K562 (cell line): ENCODE data around the gene NFKB2. TPM values are rescaled to one million over a fixed set of nuclear protein-coding genes. Genes with fewer than 3 reads are reported as not detected.

ENCODE experiments used
- ATAC-seq: fragments of 200-7000 bp; cut with Tn5 transposase; 3 replicates; pipeline ENCODE4 v1.9.1; 2020; ENCODE audit warnings: moderate library complexity
- BruUV-seq: library from RNA; stranded (reverse); fragments of 400-500 nt; replicated peaks from 2 replicates; lab custom pipeline; 2021; lab: Mats Ljungman, UMichigan
- CTCF ChIA-PET: fragments of 300-600 bp; formaldehyde crosslinking; extraction: SDS; loops from one replicate; lab custom pipeline; 2021; ENCODE audit warnings: low intra/inter-chr PET ratio; lab: Yijun Ruan, JAX
- POLR2A ChIA-PET: fragments of 300-600, 350-650 bp; sonication (Branson Sonifier 250); formaldehyde crosslinking; extraction: SDS; loops from one replicate; lab custom pipeline; 2021; ENCODE audit warnings: antibody characterized with exemption, inconsistent platforms; lab: Yijun Ruan, JAX
- DNase-seq, 4 experiments: peaks; one replicate each; pipeline versions ENCODE4 v3.0.0 to v3.0.0-alpha.2; 2011 to 2018; ENCODE audit warnings: low spot score in 3 of 4, mixed read lengths in 3 of 4; ENCODE audit errors: extremely low read depth in 1 of 4
- FAIRE-seq: peaks from 2 replicates; lab custom pipeline; 2011; peaks lifted over from hg19 to GRCh38; lab: Jason Lieb, UNC
- H2AFZ ChIP-seq: 2 replicates; pipeline ENCODE4 v1.6.0; 2011; ENCODE audit warnings: low read depth, low read length, control low read depth, inconsistent platforms
- H3K27ac ChIP-seq: fragments of 200-600 bp; 3 replicates; pipeline ENCODE4 v1.8.0; 2011; ENCODE audit warnings: low read depth, mild to moderate bottlenecking, control low read depth, inconsistent platforms, low read length, moderate library complexity, mixed read lengths; ENCODE audit errors: extremely low read depth
- H3K27me3 ChIP-seq, 2 experiments: fragments of 300-600 bp in 1 of 2; 2 replicates in 1 of 2; 3 replicates in 1 of 2; pipeline versions ENCODE4 v1.6.0 to v1.8.0; 2011; ENCODE audit warnings: inconsistent platforms in 2 of 2, low read length in 2 of 2, mild to moderate bottlenecking in 1 of 2, mixed read lengths in 1 of 2, moderate library complexity in 1 of 2; ENCODE audit not compliant: control insufficient read depth in 2 of 2, insufficient read depth in 2 of 2
- H3K36me3 ChIP-seq: fragments of 300-600 bp; 3 replicates; pipeline ENCODE4 v1.8.0; 2011; ENCODE audit warnings: mild to moderate bottlenecking, low read length, inconsistent platforms; ENCODE audit not compliant: control insufficient read depth, insufficient read depth
- H3K4me1 ChIP-seq, 2 experiments: fragments of 200-600 bp in 1 of 2; replicated peaks in 1 of 2; 2 replicates in 1 of 2; 3 replicates in 1 of 2; pipeline versions ENCODE4 v1.5.1 to v1.8.0; 2011; ENCODE audit warnings: inconsistent platforms in 2 of 2, low read length in 2 of 2, mild to moderate bottlenecking in 1 of 2, mixed read lengths in 1 of 2, moderate library complexity in 1 of 2; ENCODE audit not compliant: control insufficient read depth in 2 of 2, insufficient read depth in 2 of 2
- H3K4me2 ChIP-seq: 2 replicates; pipeline ENCODE4 v1.6.1; 2011; ENCODE audit warnings: low read length, control low read depth, inconsistent platforms, mixed read lengths; ENCODE audit not compliant: insufficient read depth
- H3K4me3 ChIP-seq: fragments of 200-600 bp; sonication (generic), shearing (Covaris generic); 2 replicates; pipeline ENCODE4 v1.5.1; 2016; ENCODE audit warnings: control low read depth, inconsistent platforms
- H3K79me2 ChIP-seq: fragments of 200-600 bp; 3 replicates; pipeline ENCODE4 v1.8.0; 2011; ENCODE audit warnings: low read length, inconsistent platforms; ENCODE audit not compliant: control insufficient read depth, insufficient read depth
- H3K9ac ChIP-seq, 2 experiments: 2 replicates each; pipeline versions ENCODE4 v1.6.0 to v1.6.1; 2011; ENCODE audit warnings: low read depth in 2 of 2, low read length in 2 of 2, control low read depth in 1 of 2, inconsistent platforms in 1 of 2, mild to moderate bottlenecking in 1 of 2, mixed read lengths in 1 of 2; ENCODE audit not compliant: insufficient read depth in 1 of 2
- H3K9me1 ChIP-seq: one replicate; pipeline ENCODE4 v1.6.0; 2011; ENCODE audit warnings: inconsistent platforms, mild to moderate bottlenecking, low read length, moderate library complexity; ENCODE audit not compliant: control insufficient read depth, insufficient read depth
- H3K9me3 ChIP-seq: replicated peaks from 2 replicates; pipeline ENCODE4 v1.5.1; 2011; ENCODE audit warnings: low read depth, low read length, inconsistent platforms; ENCODE audit not compliant: control insufficient read depth, insufficient read depth
- H4K20me1 ChIP-seq: replicated peaks from 2 replicates; pipeline ENCODE4 v1.6.1; 2011; ENCODE audit warnings: low read length, inconsistent platforms, mixed read lengths; ENCODE audit not compliant: control insufficient read depth, insufficient read depth
- ASH1L ChIP-seq: fragments of 450-650 bp; IDR thresholded peaks from 2 replicates; pipeline ENCODE4 v1.6.1; 2018; ENCODE audit warnings: borderline replicate concordance, mild to moderate bottlenecking, low read depth; ENCODE audit not compliant: partially characterized antibody
- GATA2 ChIP-seq: sonication (generic); formaldehyde crosslinking; IDR thresholded peaks from 2 replicates; pipeline ENCODE4 v1.4.0; 2020; ENCODE audit warnings: mild to moderate bottlenecking, missing genetic modification reagents
- SREBF2 ChIP-seq: sonication (generic); formaldehyde crosslinking; IDR thresholded peaks from 2 replicates; pipeline ENCODE4 v1.4.0; 2020; ENCODE audit warnings: mild to moderate bottlenecking, missing genetic modification reagents
- TEAD4 ChIP-seq, 2 experiments: sonication (generic) in 1 of 2; formaldehyde crosslinking in 1 of 2; IDR thresholded peaks; 2 replicates each; pipeline versions ENCODE4 v1.6.1 to v1.8.0; 2012 to 2022; ENCODE audit warnings: borderline replicate concordance in 1 of 2, inconsistent platforms in 1 of 2, low read length in 1 of 2, mild to moderate bottlenecking in 1 of 2, missing genetic modification reagents in 1 of 2
- ZNF316 ChIP-seq: fragments of 450-650 bp; IDR thresholded peaks from 2 replicates; pipeline ENCODE4 v1.6.1; 2016
- ZNF431 ChIP-seq: sonication (generic); formaldehyde crosslinking; IDR thresholded peaks from 2 replicates; pipeline ENCODE4 v1.8.0; 2022; ENCODE audit warnings: mild to moderate bottlenecking, missing genetic modification reagents
- WGBS: fragments of 100-300 bp; shearing (Covaris generic); methylation state at CpG from one replicate; pipeline ENCODE4 v1.1.6; 2016; ENCODE audit warnings: low coverage, mixed read lengths; ENCODE audit not compliant: insufficient coverage; ENCODE audit errors: missing lambda C conversion rate; 5-methylcytosine and 5-hydroxymethylcytosine counted together
- in situ Hi-C: fragments of 300-500 bp; cut with MboI; formaldehyde crosslinking; loops from 4 replicates; pipeline ENCODE4 v1.15.0; 2018; ENCODE audit warnings: inconsistent platforms, mixed read lengths
- intact Hi-C: fragments of 100-400 bp; cut with micrococcal nuclease; formaldehyde crosslinking; loops from 2 replicates; pipeline ENCODE4 v1.14.2; 2022
- polyA plus RNA-seq, 8 experiments: library from polyadenylated mRNA; depleted of rRNA in 4 of 8; stranded (reverse) in 5 of 8; unstranded in 3 of 8; fragments of >200 nt; fragmentation: Nextera tagmentation in 2 of 8; fragmentation: Illumina TruSeq in 1 of 8; extraction: Ambion mirVana in 2 of 8; extraction: Trizol in 1 of 8; gene quantifications; 2 replicates each; pipeline versions ENCODE4 v1.2.1 to v1.2.3, GENCODE V29; 2011 to 2014; ENCODE audit warnings: inconsistent platforms in 1 of 8, missing spikeins in 1 of 8
- total RNA-seq, 7 experiments: library from RNA; depleted of rRNA in 6 of 7; stranded (reverse); fragments of >200 nt in 6 of 7; fragmentation: Illumina TruSeq in 2 of 7; extraction: Trizol in 2 of 7; gene quantifications; 2 replicates each; pipeline versions ENCODE4 v1.2.1 to v1.2.3, GENCODE V29; 2011 to 2021; ENCODE audit warnings: low replicate concordance in 1 of 7
- TF ChIP-seq, protein P1 (sequence below): fragments of 200-800 bp; sonication (Bioruptor generic); IDR thresholded peaks from 2 replicates; pipeline ENCODE4 v1.6.1; 2016; ENCODE audit warnings: missing genetic modification characterization, missing compliant biosample characterization
- TF ChIP-seq, protein P2 (sequence below): IDR thresholded peaks from 2 replicates; pipeline ENCODE4 v1.6.1; 2012; ENCODE audit warnings: low read depth, low read length, improper control_type of control experiment, borderline replicate concordance
- TF ChIP-seq, protein P3 (sequence below): sonication (generic); formaldehyde crosslinking; IDR thresholded peaks from 2 replicates; pipeline ENCODE4 v1.5.0; 2020; ENCODE audit warnings: missing genetic modification reagents
- TF ChIP-seq, protein P4 (sequence below), 3 experiments: fragments of 200-800 bp in 1 of 3; fragments of 250-450 bp in 1 of 3; fragments of 450-650 bp in 1 of 3; sonication (Bioruptor Pico) in 1 of 3; sonication (Bioruptor generic) in 1 of 3; formaldehyde crosslinking in 1 of 3; IDR thresholded peaks; 2 replicates each; pipeline versions ENCODE4 v1.6.1 to v1.8.0; 2016 to 2022; ENCODE audit warnings: mild to moderate bottlenecking in 2 of 3, missing genetic modification characterization in 2 of 3, missing compliant biosample characterization in 1 of 3, moderate library complexity in 1 of 3

NFKB2 gene
- total and polyA plus RNA-seq, 9 of the 15 experiments (the other 6 are each of a cell fraction or from before 2014, with no cell fraction given): 0.07 to 20.3 (median 7.9) TPM

DNA sequence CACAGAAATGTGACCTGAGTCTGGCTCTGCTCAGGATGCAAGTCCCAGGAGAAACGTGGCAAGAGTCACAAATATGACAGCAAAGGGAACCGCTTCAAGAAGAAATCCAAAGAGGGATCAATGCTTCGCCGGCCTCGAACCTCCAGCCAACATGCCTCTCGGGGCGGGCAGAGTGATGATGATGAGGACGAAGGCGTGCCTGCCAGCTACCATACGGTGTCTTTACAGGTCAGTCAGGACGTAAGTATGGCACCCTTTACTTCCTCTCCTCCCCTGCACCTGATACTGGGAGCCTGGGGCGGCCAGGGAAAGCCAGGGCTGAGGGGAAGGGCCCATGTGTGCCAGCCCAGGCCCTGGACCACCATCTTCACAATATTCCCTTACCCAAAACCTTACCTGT lies 18.6 kb upstream of the NFKB2 start:
- H3K79me2 ChIP-seq: no peaks in the 10 kb centered on the region
- H2AFZ ChIP-seq: no peak overlapping the region
- no peak overlapping the region for H3K4me2 ChIP-seq
- H3K4me3 ChIP-seq: no peak overlapping the region
- ATAC-seq (no peak), FAIRE-seq (no peak), DNase-seq (no peak)
- ChIA-PET CTCF (no interaction called here), POLR2A (no interaction called here)
- intact Hi-C loops (no loop called here), in situ Hi-C loops (loop anchor here (25.0 kb wide), 1 partner anchor 210 kb away; no protein-coding TSS in a partner anchor)
- H3K27me3 ChIP-seq: no peaks in the 10 kb centered on the region
- 95% methylated on average over 12 of the region's 12 CpGs for WGBS
- no peaks in the 10 kb centered on the region for H4K20me1 ChIP-seq
- BruUV-seq: no TSS peak
- H3K9me1 ChIP-seq: no peaks in the 10 kb centered on the region
- H3K4me1 ChIP-seq: peaks cover 0 to 1% of the 10 kb centered on the region in 2 experiments; a peak in 1 of 5 replicates
- peaks cover 55% of the 10 kb centered on the region; the same call in 2 of the 3 replicates for H3K36me3 ChIP-seq
- H3K9me3 ChIP-seq: no peaks in the 10 kb centered on the region
- H3K9ac ChIP-seq: no peak overlapping the region
- no peak overlapping the region for H3K27ac ChIP-seq
- TF ChIP-seq ASH1L (no peak), SREBF2 (CRISPR knock-in tag) (no peak), ZNF431 (CRISPR knock-in tag) (no peak), TEAD4 (IDR thresholded peaks at IDR 0.05; ENCODE audit: low read length) (no peak), TEAD4 (CRISPR knock-in tag; IDR thresholded peaks at IDR 0.05; ENCODE audit: borderline replicate concordance) (no peak), ZNF316 (no peak), GATA2 (CRISPR knock-in tag) (no peak)
- TF ChIP-seq, protein P1, sequence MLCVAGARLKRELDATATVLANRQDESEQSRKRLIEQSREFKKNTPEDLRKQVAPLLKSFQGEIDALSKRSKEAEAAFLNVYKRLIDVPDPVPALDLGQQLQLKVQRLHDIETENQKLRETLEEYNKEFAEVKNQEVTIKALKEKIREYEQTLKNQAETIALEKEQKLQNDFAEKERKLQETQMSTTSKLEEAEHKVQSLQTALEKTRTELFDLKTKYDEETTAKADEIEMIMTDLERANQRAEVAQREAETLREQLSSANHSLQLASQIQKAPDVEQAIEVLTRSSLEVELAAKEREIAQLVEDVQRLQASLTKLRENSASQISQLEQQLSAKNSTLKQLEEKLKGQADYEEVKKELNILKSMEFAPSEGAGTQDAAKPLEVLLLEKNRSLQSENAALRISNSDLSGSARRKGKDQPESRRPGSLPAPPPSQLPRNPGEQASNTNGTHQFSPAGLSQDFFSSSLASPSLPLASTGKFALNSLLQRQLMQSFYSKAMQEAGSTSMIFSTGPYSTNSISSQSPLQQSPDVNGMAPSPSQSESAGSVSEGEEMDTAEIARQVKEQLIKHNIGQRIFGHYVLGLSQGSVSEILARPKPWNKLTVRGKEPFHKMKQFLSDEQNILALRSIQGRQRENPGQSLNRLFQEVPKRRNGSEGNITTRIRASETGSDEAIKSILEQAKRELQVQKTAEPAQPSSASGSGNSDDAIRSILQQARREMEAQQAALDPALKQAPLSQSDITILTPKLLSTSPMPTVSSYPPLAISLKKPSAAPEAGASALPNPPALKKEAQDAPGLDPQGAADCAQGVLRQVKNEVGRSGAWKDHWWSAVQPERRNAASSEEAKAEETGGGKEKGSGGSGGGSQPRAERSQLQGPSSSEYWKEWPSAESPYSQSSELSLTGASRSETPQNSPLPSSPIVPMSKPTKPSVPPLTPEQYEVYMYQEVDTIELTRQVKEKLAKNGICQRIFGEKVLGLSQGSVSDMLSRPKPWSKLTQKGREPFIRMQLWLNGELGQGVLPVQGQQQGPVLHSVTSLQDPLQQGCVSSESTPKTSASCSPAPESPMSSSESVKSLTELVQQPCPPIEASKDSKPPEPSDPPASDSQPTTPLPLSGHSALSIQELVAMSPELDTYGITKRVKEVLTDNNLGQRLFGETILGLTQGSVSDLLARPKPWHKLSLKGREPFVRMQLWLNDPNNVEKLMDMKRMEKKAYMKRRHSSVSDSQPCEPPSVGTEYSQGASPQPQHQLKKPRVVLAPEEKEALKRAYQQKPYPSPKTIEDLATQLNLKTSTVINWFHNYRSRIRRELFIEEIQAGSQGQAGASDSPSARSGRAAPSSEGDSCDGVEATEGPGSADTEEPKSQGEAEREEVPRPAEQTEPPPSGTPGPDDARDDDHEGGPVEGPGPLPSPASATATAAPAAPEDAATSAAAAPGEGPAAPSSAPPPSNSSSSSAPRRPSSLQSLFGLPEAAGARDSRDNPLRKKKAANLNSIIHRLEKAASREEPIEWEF (CRISPR knock-in tag): no peak
- TF ChIP-seq, protein P2, sequence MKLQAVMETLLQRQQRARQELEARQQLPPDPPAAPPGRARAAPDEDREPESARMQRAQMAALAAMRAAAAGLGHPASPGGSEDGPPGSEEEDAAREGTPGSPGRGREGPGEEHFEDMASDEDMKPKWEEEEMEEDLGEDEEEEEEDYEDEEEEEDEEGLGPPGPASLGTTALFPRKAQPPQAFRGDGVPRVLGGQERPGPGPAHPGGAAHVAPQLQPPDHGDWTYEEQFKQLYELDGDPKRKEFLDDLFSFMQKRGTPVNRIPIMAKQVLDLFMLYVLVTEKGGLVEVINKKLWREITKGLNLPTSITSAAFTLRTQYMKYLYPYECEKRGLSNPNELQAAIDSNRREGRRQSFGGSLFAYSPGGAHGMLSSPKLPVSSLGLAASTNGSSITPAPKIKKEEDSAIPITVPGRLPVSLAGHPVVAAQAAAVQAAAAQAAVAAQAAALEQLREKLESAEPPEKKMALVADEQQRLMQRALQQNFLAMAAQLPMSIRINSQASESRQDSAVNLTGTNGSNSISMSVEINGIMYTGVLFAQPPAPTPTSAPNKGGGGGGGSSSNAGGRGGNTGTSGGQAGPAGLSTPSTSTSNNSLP: no peak
- TF ChIP-seq, protein P3, sequence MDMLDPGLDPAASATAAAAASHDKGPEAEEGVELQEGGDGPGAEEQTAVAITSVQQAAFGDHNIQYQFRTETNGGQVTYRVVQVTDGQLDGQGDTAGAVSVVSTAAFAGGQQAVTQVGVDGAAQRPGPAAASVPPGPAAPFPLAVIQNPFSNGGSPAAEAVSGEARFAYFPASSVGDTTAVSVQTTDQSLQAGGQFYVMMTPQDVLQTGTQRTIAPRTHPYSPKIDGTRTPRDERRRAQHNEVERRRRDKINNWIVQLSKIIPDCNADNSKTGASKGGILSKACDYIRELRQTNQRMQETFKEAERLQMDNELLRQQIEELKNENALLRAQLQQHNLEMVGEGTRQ: no peak
- TF ChIP-seq, protein P4, sequence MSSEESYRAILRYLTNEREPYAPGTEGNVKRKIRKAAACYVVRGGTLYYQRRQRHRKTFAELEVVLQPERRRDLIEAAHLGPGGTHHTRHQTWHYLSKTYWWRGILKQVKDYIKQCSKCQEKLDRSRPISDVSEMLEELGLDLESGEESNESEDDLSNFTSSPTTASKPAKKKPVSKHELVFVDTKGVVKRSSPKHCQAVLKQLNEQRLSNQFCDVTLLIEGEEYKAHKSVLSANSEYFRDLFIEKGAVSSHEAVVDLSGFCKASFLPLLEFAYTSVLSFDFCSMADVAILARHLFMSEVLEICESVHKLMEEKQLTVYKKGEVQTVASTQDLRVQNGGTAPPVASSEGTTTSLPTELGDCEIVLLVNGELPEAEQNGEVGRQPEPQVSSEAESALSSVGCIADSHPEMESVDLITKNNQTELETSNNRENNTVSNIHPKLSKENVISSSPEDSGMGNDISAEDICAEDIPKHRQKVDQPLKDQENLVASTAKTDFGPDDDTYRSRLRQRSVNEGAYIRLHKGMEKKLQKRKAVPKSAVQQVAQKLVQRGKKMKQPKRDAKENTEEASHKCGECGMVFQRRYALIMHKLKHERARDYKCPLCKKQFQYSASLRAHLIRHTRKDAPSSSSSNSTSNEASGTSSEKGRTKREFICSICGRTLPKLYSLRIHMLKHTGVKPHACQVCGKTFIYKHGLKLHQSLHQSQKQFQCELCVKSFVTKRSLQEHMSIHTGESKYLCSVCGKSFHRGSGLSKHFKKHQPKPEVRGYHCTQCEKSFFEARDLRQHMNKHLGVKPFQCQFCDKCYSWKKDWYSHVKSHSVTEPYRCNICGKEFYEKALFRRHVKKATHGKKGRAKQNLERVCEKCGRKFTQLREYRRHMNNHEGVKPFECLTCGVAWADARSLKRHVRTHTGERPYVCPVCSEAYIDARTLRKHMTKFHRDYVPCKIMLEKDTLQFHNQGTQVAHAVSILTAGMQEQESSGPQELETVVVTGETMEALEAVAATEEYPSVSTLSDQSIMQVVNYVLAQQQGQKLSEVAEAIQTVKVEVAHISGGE (CRISPR knock-in tag; IDR thresholded peaks at IDR 0.05): no peak
